NCI-H226 (cell line): ENCODE results near the gene ZDHHC14.
"Not testable (repeated sequence)": the region's sequence is repeated elsewhere in the genome, so short reads cannot be mapped to it uniquely, and the experiment has no call there.

Experiments used
- DNase-seq: peaks from one replicate; pipeline ENCODE4 v3.0.0-alpha.2; 2015

The ZDHHC14 gene

GRCh38 chr6:157556671-157557430 lies 175.9 kb downstream of the ZDHHC14 start:
- DNase-seq = no peak

DNA sequence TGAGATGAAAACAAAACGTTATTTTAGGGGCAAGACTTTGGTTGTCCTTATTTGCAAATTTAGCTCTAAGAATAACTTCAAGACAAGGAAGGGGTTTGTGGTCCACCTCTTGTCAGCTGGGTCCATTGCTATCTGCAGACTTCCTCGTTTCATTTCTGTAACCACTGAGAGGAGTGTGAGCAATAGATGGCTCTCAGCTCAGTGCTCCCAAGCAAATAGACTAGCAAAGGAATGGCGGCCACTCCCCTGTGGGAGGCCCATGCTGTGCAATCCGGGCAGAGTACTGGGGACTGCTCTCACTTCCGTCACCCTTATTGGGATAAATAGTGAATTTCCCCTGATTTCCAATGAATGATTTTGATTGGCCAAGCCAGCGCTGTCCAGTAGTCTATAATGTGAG lies 176.6 kb downstream of the ZDHHC14 start:
- DNase-seq = no peak

GRCh38 chr6:157558049-157558448 lies 177.1 kb downstream of the ZDHHC14 start:
- no peak for DNase-seq

GRCh38 chr6:157558487-157559200 lies 177.7 kb downstream of the ZDHHC14 start:
- no peak for DNase-seq

GRCh38 chr6:157559201-157559756 lies 178.3 kb downstream of the ZDHHC14 start:
- DNase-seq = no peak

GRCh38 chr6:157560063-157560462 lies 179.1 kb downstream of the ZDHHC14 start:
- not testable (repeated sequence) for DNase-seq

DNA sequence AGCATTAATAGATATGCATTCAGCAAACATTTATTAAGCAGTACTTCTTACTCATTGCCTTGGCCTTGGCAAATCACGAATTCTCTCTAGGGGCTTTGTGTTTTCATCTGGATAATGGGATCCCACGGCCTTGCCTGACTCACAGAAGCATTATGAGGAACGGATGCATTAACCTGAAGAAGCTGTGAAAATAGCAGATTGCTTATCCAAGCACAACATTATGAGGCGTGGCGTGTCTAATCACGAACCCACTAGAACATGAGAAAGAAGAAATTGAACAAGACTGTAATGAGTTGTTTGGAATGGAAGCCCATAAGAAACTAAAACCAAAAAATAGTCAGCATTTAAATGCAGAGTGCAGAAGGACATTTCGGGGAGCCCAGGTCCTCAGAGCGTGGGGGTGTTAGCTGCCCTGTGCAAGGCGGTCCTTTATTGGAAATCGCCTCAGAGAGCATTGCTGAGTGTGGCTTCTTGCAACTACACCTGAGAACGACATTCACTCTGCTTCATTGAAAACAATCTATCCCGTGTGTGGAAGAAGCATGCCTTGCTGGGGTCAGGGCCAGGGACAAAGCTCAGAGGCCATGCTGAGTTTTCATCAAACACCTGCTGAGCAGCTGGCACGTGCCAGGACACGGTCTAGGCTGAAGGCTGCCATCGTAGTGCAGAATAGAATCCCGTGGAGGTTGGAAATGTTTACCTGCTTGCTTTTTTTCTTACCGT lies 179.9 kb downstream of the ZDHHC14 start:
- DNase-seq = no peak

DNA sequence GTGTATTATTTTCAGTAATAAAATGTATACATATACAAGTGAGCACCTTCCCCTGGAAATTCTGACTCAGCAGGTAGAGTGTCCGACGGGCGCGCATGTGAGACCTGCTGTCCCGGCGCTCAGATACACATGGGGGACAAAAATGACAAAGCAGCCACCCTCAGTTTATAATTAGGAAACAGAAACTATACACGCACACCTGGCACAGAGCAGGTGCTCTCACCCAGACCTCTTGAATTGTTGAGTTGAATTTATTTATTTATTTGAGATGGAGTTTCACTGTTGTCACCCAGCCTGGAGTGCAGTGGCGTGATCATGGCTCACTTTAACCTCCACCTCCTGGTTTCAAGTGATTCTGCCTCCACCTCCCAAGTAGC lies 180.4 kb downstream of the ZDHHC14 start:
- DNase-seq = no peak

DNA sequence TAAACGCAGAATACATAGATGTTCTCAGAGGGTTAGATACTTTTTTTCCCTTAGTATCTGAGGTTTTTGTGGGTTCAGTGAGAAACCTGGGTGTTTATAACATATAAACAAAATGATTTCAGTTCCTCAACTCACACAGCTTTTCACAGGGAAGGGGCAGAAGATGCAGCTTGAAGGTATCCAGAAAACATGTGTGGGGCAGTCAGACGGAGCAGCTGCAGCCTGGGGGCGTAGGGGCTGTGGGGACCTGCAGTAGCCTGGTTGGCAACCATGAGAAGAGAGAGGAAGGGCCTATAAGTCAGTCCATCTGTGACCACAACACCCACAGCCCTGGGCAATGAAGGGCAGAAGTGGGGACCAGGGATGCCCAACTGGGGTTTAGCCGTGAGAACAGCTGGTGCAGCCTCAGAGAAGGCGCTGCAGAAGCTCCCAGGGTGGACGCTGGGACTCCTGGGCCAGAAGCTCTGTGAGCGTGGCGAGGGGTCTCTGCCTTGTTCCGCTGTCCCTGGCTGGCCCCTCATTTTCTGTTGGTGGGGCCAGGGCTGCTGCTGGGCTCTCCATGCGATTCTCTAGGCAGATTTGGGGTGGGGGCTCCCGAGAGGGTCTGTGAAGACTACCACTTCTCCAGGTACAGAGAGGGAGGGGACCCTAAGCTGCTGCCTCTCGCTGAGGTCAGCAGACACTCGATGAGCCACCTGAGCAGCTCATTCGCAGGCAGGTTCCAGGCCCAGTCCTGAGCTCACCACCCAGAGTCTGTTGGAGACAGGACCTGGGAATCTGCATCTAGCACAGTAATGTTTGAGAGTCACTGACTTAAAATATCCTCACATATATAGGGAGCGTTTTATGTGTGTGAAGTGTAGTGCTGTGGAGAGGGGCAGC lies 181.2 kb downstream of the ZDHHC14 start:
- DNase-seq = no peak

- DNase-seq = no peak
Observed at GRCh38 chr6:157562997-157563396, 182.0 kb downstream of the ZDHHC14 start.

DNA sequence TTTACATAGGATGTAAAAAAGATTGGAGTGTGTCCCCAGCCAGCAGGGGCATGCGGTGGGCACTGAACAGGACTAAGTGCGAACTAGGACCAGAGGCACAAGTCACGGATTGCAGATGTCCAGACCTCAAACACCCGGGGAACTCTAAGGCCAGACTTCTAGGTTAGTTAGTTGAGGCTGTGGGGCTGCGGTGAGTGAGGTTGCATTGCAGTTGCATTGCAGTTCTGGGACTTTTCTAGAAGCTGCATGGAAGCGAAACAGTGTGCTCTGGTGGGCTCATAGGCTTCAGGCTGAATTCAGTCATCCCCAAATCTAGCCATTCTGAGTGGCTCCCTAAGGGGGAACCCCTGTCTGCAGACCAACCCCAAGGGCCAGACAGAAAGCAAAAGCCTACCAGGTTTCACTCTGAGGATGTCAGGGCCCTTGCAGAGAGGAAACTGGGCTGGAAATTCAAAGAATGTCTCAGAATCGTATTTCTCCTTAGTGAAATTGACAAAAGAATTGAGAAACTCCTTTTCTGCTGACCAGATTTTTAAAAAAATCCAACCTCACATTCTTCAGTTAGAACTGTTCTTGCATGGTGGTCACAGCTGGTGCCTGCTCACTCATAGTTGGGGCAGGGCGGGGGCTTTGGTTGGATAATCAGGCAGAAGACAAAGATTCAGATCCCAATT lies 182.8 kb downstream of the ZDHHC14 start:
- no peak for DNase-seq

GRCh38 chr6:157568702-157569101 lies 187.7 kb downstream of the ZDHHC14 start:
- DNase-seq = no peak

- no peak for DNase-seq
Observed at GRCh38 chr6:157569543-157569942, 188.6 kb downstream of the ZDHHC14 start.

DNA sequence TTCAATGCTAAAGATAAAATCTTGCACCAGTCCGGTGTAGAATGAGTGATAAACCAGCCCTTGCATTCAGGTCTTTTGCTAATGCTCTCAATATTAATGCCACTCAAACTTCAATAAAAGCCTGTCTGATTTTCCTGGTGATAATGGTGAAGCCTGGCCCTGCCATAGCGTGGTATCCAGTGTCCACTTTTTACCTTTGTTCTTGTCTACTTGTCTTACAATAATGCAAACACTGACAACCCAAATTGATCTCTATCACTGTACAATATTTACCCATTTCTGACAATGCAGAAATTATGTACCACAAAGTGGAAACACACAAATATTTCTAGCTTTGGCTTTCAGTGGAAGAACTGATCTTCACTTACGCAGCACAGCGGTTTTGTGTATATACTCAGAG lies 189.1 kb downstream of the ZDHHC14 start:
- DNase-seq = no peak

DNA sequence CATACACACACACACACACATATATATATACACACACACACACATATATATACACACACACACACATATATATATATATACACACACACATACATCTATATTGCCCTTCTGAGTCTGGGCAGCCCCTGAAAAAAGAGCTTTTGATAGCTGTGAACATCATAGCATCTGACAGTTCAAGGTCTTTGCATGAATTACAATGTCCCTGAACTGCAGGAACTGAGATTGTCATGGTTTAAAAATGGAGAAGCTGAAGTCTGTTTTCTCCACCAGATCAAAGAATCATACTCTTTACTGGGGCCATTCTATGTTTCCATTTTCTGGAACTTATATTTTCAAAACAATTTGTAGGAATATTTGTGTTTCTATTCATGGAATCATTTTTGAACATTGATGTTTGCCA lies 189.8 kb downstream of the ZDHHC14 start:
- no peak for DNase-seq

DNA sequence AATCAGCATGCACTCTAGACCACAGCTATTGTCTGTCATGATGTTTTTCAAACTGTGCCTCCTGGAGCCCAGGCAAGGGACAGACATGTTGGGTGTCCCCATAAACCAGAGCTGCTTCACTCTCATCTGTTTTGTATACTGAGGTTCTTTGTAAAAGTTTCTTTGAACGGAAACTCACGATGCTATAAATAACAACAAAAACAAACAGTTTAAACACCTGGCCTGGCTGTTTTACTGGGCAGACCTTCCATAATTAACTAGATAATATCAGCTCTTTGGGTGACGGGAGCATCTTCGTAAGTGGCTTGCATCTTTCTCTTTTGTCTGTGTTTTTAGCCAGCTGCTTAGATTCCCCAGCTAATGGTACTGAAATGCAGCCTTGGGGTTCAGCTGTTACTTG lies 190.3 kb downstream of the ZDHHC14 start:
- DNase-seq = no peak

- no peak for DNase-seq
Observed at GRCh38 chr6:157571950-157572349, 191.0 kb downstream of the ZDHHC14 start.

- no peak for DNase-seq
Observed at GRCh38 chr6:157574851-157575424, 193.9 kb downstream of the ZDHHC14 start.

GRCh38 chr6:157575436-157576145 lies 194.6 kb downstream of the ZDHHC14 start:
- no peak for DNase-seq

DNA sequence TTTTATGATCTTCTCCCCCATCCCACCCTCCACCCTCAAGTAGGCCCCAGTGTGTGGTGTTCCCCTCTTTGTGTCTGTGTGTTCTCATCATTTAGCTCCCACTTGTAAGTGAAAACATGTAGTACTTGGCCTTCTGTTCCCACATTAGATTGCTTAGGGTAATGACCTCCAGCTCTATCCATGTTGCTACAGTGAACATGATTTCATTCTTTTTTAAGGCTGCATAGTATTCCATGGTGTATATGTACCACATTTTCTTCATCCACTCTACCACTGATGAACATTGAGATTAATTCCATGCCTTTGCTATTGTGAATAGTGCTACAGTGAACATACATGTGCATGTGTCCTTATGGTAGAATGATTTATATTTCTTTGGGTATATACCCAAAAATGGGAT lies 196.0 kb downstream of the ZDHHC14 start:
- DNase-seq = not testable (repeated sequence)

DNA sequence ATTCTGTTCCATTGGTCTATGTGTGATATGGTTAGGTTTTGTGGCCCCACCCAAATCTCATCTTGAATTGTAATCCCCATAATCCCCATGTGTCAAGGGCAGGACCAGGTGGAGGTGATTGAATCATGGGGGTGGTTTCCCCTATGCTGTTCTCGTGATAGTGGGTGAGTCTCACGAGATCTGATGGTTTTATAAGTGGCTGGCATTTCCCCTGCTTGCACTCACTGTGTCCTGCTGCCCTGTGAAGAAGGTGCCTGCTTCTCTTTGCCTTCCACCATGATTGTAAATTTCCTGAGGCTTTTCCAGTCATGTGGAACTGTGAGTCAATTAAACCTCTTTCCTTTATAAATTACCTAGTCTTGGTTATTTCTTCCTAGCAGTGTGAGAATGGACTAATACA lies 197.5 kb downstream of the ZDHHC14 start:
- not testable (repeated sequence) for DNase-seq
